GM12873 (cell line): ENCODE data around the gene NRN1L.

Experiments
- TF ChIP-seq, protein P1 (sequence below): IDR thresholded peaks from 2 replicates; pipeline ENCODE4 v1.5.1; 2012; ENCODE audit warnings: low read depth, mild to moderate bottlenecking, moderate library complexity, low read length, control low read depth; ENCODE audit not compliant: insufficient read depth; ENCODE audit errors: missing control alignments

Gene NRN1L

DNA sequence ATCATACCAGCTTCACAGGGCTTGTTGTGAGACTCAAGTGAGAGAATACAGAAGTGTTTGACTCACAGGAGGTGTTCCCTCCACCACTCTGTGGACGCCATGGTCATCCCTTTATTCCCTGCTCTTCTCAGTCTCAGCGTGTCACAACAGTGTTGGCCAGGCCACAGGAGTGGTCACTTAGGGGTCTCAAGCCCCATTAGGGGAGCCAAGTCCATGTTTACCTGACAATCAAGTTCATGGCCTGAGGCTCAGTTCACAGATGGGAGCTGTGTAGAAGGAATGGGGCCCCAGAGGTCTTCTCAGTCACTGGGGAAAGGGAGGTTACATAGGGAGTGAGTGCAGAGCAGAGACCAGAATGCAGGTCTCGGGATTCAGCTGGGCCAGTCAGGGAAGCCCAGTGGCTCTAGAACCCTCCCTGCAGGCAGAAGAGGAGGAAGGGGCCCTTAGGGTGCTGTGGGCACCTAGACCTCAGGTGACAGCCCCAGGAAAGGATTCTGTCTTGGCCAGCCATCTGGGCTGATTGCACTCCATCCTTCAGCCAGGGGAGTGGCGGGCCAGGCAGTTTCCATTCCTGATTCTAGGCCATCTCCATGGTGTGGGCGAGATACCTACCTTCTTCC lies 27.6 kb upstream of the NRN1L start:
- TF ChIP-seq, protein P1, sequence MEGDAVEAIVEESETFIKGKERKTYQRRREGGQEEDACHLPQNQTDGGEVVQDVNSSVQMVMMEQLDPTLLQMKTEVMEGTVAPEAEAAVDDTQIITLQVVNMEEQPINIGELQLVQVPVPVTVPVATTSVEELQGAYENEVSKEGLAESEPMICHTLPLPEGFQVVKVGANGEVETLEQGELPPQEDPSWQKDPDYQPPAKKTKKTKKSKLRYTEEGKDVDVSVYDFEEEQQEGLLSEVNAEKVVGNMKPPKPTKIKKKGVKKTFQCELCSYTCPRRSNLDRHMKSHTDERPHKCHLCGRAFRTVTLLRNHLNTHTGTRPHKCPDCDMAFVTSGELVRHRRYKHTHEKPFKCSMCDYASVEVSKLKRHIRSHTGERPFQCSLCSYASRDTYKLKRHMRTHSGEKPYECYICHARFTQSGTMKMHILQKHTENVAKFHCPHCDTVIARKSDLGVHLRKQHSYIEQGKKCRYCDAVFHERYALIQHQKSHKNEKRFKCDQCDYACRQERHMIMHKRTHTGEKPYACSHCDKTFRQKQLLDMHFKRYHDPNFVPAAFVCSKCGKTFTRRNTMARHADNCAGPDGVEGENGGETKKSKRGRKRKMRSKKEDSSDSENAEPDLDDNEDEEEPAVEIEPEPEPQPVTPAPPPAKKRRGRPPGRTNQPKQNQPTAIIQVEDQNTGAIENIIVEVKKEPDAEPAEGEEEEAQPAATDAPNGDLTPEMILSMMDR: no peak

DNA sequence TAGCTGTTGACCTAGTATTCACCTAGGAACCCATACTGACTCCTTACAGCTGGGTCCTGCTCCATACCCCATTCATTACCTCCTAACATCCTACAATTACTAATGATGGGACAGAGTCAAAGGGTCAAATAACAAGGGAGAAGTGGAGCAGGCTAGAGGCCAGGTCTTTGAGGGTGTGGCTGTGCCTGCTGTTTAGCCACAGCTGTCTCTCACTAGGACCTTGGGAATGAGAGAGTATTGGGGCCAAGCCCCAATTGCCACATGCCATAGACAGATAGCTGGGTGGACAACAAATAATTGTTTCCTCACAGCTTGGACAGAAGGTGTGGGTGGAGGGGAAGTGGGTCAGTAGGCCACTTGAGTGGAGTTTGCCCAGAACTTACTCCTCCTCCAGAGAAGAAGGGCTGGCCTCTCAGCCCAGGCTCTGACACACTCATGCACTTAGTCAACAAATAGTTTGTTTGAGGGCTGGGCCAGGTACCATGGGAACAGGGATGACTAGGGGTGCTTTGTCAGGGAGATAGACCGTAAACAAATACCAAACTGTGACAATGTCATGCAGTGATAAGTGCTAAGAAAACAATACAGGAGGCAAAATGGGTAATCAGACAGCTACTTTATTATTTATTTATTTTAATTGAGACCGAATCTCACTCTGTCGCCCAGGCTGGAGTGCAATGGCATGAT lies 27.0 kb upstream of the NRN1L start:
- TF ChIP-seq, protein P1: no peak

DNA sequence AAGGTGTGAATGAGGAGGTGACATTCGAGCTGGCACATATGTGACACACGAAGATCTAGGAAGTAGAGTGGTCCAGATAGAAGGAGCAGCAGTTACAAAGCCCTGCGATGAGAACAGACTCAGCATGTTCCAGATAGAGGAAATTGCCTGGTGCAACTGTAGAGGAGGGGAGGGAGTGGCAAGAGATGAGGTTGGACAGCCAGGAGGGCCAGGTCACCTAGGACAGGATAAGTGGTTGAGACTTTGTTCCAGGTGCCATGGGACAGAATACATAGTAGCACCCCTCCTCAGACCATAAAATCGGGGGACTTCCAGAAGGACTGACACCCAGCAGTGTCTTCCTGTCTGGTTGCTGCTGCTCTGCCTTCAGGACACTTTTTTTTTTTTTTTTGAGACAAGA lies 26.2 kb upstream of the NRN1L start:
- TF ChIP-seq, protein P1: no peak

DNA sequence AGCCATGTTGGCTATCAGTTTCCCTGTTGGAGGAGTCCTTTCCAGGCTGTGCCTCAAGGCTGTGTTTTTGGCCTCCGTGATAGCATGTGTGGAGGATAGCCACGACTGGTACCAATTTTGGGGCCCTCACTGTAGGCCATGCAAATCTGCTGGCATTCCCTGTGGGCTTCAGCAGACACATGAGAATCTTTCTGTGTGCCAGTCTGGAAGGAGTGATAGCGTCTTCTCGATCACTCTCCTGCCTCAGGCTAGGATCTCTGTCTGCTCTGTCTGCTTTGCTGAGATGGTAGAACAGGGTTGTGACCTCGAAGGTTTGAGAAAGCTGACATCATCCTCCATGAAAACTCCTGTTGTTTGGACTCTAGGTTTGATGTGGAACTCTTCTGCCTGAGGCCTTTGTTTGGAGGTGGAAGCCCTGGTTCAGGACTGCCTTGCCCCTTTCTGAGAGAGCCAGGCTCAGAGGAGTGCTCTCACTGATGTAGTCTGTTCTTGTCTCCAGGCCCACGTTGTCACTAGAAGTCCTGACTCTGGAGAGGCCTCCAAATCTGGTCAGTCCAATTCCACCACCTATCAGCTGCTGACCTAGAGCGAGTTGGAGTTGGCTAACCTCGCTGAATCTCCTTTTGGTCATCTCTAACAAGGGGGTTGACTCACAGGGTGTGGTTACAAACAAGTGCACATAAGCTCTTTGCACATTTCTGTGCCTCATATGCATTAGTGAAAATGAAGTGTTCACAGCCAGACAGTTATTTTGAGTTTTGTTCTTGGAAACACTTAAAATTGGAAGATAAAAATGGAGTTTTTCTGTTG lies 23.9 kb upstream of the NRN1L start:
- TF ChIP-seq, protein P1: no peak

DNA sequence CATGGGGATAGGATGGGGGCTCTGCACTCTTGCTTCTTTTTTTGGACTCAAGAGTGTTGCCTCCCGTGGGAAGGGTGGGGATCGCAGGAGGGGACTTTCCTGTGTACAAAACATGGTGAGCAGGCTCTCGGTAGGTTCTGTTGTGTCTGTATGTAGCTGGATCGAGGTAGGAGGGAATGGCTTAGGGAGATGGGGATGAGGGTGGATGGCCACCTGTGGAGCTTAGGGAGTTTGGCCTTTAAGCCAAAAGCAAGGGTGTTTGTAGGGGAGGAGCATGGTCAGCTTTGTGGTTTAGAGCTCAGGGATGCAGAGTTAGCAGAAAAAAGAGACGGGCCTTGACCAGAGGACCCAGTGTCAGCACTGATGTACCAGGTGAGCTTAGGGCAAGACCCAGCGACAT lies 22.8 kb upstream of the NRN1L start:
- TF ChIP-seq, protein P1: no peak

DNA sequence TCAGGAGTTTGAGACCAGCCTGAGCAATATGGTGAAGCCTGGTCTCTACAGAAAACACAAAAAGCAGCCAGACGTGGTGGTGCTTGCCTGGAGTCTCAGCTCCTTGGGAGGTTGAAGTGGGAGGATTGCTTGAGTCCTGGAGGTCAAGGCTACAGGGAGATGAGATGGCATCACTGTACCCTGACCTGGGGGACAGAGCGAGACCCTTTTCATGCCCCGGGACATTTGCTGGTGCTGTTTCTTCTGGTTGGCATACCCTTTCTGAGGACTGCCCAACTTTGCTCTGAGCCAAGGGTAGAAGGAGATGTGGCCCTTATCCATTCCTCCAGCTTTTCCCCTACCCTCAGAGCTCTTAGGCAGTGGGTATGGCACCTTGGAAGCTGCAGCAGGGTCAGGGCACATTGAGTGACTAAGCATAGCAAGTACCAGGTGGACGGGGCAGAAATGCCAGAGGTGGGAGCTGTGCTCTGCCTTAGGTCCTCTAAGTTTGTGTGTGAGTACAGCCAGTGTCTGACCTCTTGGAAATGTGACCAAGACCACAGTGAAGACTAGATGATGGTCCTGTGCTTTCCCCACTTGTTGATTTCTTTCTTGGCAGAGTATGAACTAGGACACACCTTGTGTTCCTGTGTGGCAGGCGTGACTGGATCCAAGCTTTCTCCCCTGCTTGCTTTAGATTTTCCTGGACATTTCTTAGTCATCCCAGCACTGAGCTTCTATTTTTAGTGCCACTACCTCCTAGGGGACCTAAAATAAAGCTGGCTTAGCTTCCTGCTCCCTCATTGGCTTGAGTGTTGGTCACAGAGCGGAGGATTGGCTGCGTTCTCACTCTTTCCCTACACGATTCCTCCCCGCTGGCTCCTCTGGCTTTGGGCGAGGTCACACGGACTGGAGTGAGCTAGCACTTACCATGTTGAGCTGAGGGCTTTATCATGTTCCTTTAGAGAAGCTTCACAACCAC lies 21.8 kb upstream of the NRN1L start:
- TF ChIP-seq, protein P1: no peak

DNA sequence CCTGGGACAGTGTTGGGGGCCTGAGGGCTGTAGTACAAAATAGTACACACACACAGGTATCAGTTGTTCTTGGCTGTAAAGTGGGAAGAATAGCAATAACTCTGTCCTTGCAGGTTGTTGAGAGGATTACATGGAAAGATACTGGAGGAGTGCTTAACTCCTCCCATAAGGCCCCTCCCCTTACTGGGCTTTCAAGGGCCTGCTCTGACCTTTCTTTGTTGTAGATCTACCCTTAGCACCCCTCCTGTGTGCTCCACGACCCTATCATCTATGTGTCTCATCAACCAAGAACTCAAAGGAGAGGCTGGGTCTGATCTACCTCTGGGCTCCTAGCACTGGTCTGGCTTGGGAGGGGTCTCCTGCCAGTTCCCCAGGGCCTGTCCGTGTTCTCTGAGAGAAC lies 20.1 kb upstream of the NRN1L start:
- TF ChIP-seq, protein P1: no peak
